ENCODE results near the gene MGLL. TPM values are rescaled to one million over a fixed set of nuclear protein-coding genes. Genes with fewer than 3 reads are reported as not detected.

The MGLL gene
- total and polyA plus RNA-seq, 4 donors, result 9.4 to 277 (median 74.2) TPM

GRCh38 chr3:127814325-127814781, 8.0 kb downstream of the MGLL start:
- WGBS, result 36% methylated on average over 2 of the region's 2 CpGs
- Histone ChIP-seq H3K27me3 (ENCODE audit: control insufficient read depth in 4 of 4, insufficient read depth in 4 of 4, low read length in 3 of 4) (no peaks in the 10 kb centered on the region), H3K4me3 (ENCODE audit: low read depth in 1 of 3, low read length in 3 of 3) (no peak overlapping the region), H3K9me3 (ENCODE audit: control insufficient read depth in 4 of 4, low read length in 3 of 4) (no peaks in the 10 kb centered on the region), H3K9ac (ENCODE audit: low read depth in 1 of 2, low read length in 2 of 2) (no peak overlapping the region), H3K4me1 (ENCODE audit: control insufficient read depth in 4 of 4, insufficient read depth in 4 of 4, low read length in 3 of 4) (peaks cover 12 to 57% (median 47%) of the 10 kb centered on the region in 4 donors), H3K27ac (ENCODE audit: low read depth in 1 of 2, low read length in 2 of 2) (peak overlapping the region in 1 of 2 donors; percentile 35), H3K36me3 (ENCODE audit: control insufficient read depth in 4 of 4, insufficient read depth in 3 of 4, low read depth in 1 of 4, low read length in 3 of 4) (peaks cover 2 to 43% (median 42%) of the 10 kb centered on the region in 4 donors)
- no peak for DNase-seq (ENCODE audit: low spot score)
- TF ChIP-seq RXRA (IDR thresholded peaks at IDR 0.05) (peak; percentile 14 to 25), MAX (IDR thresholded peaks at IDR 0.05) (no peak), FOXA2 (IDR thresholded peaks at IDR 0.05) (no peak), ATF3 (IDR thresholded peaks at IDR 0.05) (no peak), FOXA1 (IDR thresholded peaks at IDR 0.05) (no peak), HNF4A (conservative IDR thresholded peaks at IDR 0.05) (peak in 1 of 2 donors; percentile 20)

- Histone ChIP-seq H3K27ac (ENCODE audit: low read depth in 1 of 2, low read length in 2 of 2) (no peak overlapping the region), H3K27me3 (ENCODE audit: control insufficient read depth in 4 of 4, insufficient read depth in 4 of 4, low read length in 3 of 4) (no peaks in the 10 kb centered on the region), H3K9ac (ENCODE audit: low read depth in 1 of 2, low read length in 2 of 2) (no peak overlapping the region), H3K4me1 (ENCODE audit: control insufficient read depth in 4 of 4, insufficient read depth in 4 of 4, low read length in 3 of 4) (peaks cover 4 to 36% (median 29%) of the 10 kb centered on the region in 4 donors), H3K4me3 (ENCODE audit: low read depth in 1 of 3, low read length in 3 of 3) (no peak overlapping the region), H3K36me3 (ENCODE audit: control insufficient read depth in 4 of 4, insufficient read depth in 3 of 4, low read depth in 1 of 4, low read length in 3 of 4) (peaks cover 2 to 57% (median 50%) of the 10 kb centered on the region in 4 donors), H3K9me3 (ENCODE audit: control insufficient read depth in 4 of 4, low read length in 3 of 4) (no peaks in the 10 kb centered on the region)
- no peak for DNase-seq (ENCODE audit: low spot score)
- TF ChIP-seq NR2F2 (IDR thresholded peaks at IDR 0.05) (no peak), HNF4A (conservative IDR thresholded peaks at IDR 0.05) (no peak), MAX (IDR thresholded peaks at IDR 0.05) (no peak), ZBTB33 (IDR thresholded peaks at IDR 0.05) (no peak), ATF3 (IDR thresholded peaks at IDR 0.05) (no peak), JUND (IDR thresholded peaks at IDR 0.05) (no peak), CTCF (IDR thresholded peaks at IDR 0.05; ENCODE audit: low read depth, low read length, missing input control) (no peak), FOXA2 (IDR thresholded peaks at IDR 0.05) (no peak), TAF1 (conservative IDR thresholded peaks at IDR 0.05) (no peak), RXRA (IDR thresholded peaks at IDR 0.05) (no peak), GABPA (IDR thresholded peaks at IDR 0.05 in 1 of 2, conservative IDR thresholded peaks at IDR 0.05 in 1 of 2) (no peak), YY1 (IDR thresholded peaks at IDR 0.05) (no peak), RAD21 (IDR thresholded peaks at IDR 0.05) (no peak), EGR1 (IDR thresholded peaks at IDR 0.05; ENCODE audit: low read depth in 2 of 2) (no peak), SP1 (IDR thresholded peaks at IDR 0.05) (no peak), HNF4G (IDR thresholded peaks at IDR 0.05) (no peak), FOXA1 (IDR thresholded peaks at IDR 0.05) (no peak), REST (IDR thresholded peaks at IDR 0.05) (no peak)
These were observed 10.2 kb downstream of the MGLL start for GRCh38 chr3:127812151-127812550.
